ENCODE data around the gene NDC80.

NDC80 gene

GRCh38 chr18:2572171-2572569 lies 813 bp downstream of the NDC80 start:
- Histone ChIP-seq H3K27ac (ENCODE audit: low read length) (peak overlapping the region; percentile 85; the same call in 1 of the 2 replicates), H3K27me3 (replicated peaks; ENCODE audit: insufficient read depth, low read length) (no peaks in the 10 kb centered on the region), H3F3A (ENCODE audit: insufficient read depth, low read length) (no peaks in the 10 kb centered on the region), H3K79me2 (ENCODE audit: low read length) (peaks cover 87% of the 10 kb centered on the region), H2AFZ (ENCODE audit: low read length) (peak overlapping the region; percentile 93), H3K9me2 (replicated peaks; ENCODE audit: insufficient read depth, low read length) (no peaks in the 10 kb centered on the region), H3K36me3 (replicated peaks; ENCODE audit: insufficient read depth, low read length) (peaks cover 6% of the 10 kb centered on the region; the same call in 1 of the 2 replicates), H3K9me3 (replicated peaks; ENCODE audit: insufficient read depth, low read length) (no peaks in the 10 kb centered on the region), H3K9ac (ENCODE audit: low read length) (peak overlapping the region; percentile 98), H3K4me3 (ENCODE audit: low read length) (peak overlapping the region; percentile 87), H3K4me1 (ENCODE audit: low read length) (peaks cover 12% of the 10 kb centered on the region), H3K4me2 (ENCODE audit: low read depth, low read length) (peak overlapping the region; percentile 86), H4K20me1 (ENCODE audit: insufficient read depth, low read length) (no peaks in the 10 kb centered on the region)
- DNase-seq, result peak; percentile 36
- TF ChIP-seq EZH2phosphoT487 (IDR thresholded peaks at IDR 0.05; ENCODE audit: low read length), result no peak
- no peak for TF ChIP-seq CTCF (IDR thresholded peaks at IDR 0.05; ENCODE audit: low read length)
- no peak for TF ChIP-seq EZH2 (optimal IDR thresholded peaks at IDR 0.05; ENCODE audit: low read depth, low read length)

GRCh38 chr18:2572892-2573291 lies 1.5 kb downstream of the NDC80 start:
- H2AFZ ChIP-seq (ENCODE audit: low read length), result 0 out of 2 replicates have a peak overlapping the region, but pooled peaks have one; percentile 93
- TF ChIP-seq CTCF (IDR thresholded peaks at IDR 0.05; ENCODE audit: low read length) (no peak), EZH2phosphoT487 (IDR thresholded peaks at IDR 0.05; ENCODE audit: low read length) (no peak), EZH2 (optimal IDR thresholded peaks at IDR 0.05; ENCODE audit: low read depth, low read length) (no peak)

GRCh38 chr18:2573408-2573807 lies 2.1 kb downstream of the NDC80 start:
- Histone ChIP-seq H3K4me1 (ENCODE audit: low read length) (peaks cover 12% of the 10 kb centered on the region), H4K20me1 (ENCODE audit: insufficient read depth, low read length) (no peaks in the 10 kb centered on the region), H3F3A (ENCODE audit: insufficient read depth, low read length) (no peaks in the 10 kb centered on the region), H3K27ac (ENCODE audit: low read length) (no peak overlapping the region), H2AFZ (ENCODE audit: low read length) (no peak overlapping the region), H3K27me3 (replicated peaks; ENCODE audit: insufficient read depth, low read length) (no peaks in the 10 kb centered on the region), H3K9me2 (replicated peaks; ENCODE audit: insufficient read depth, low read length) (no peaks in the 10 kb centered on the region), H3K9ac (ENCODE audit: low read length) (peak overlapping the region; percentile 98; the same call in 1 of the 2 replicates), H3K4me2 (ENCODE audit: low read depth, low read length) (peak overlapping the region; percentile 86), H3K9me3 (replicated peaks; ENCODE audit: insufficient read depth, low read length) (no peaks in the 10 kb centered on the region), H3K79me2 (ENCODE audit: low read length) (peaks cover 84% of the 10 kb centered on the region), H3K4me3 (ENCODE audit: low read length) (peak overlapping the region; percentile 87), H3K36me3 (replicated peaks; ENCODE audit: insufficient read depth, low read length) (peaks cover 16% of the 10 kb centered on the region)
- DNase-seq, result no peak
- TF ChIP-seq EZH2phosphoT487 (IDR thresholded peaks at IDR 0.05; ENCODE audit: low read length) (no peak), EZH2 (optimal IDR thresholded peaks at IDR 0.05; ENCODE audit: low read depth, low read length) (no peak), CTCF (IDR thresholded peaks at IDR 0.05; ENCODE audit: low read length) (no peak)

More at GRCh38 chr18:2572892-2573291, 1.5 kb downstream of the NDC80 start:
- no peak overlapping the region for H3K27ac ChIP-seq (ENCODE audit: low read length)
- no peaks in the 10 kb centered on the region for H3K9me3 ChIP-seq (replicated peaks; ENCODE audit: insufficient read depth, low read length)
- no peaks in the 10 kb centered on the region for H3F3A ChIP-seq (ENCODE audit: insufficient read depth, low read length)
- no peaks in the 10 kb centered on the region for H3K27me3 ChIP-seq (replicated peaks; ENCODE audit: insufficient read depth, low read length)
- H3K9me2 ChIP-seq (replicated peaks; ENCODE audit: insufficient read depth, low read length), result no peaks in the 10 kb centered on the region
- H3K4me2 ChIP-seq (ENCODE audit: low read depth, low read length), result peak overlapping the region; percentile 86
- DNase-seq, result no peak
- peaks cover 11% of the 10 kb centered on the region for H3K36me3 ChIP-seq (replicated peaks; ENCODE audit: insufficient read depth, low read length)
- peak overlapping the region; percentile 87 for H3K4me3 ChIP-seq (ENCODE audit: low read length)
- peaks cover 87% of the 10 kb centered on the region for H3K79me2 ChIP-seq (ENCODE audit: low read length)
- no peaks in the 10 kb centered on the region for H4K20me1 ChIP-seq (ENCODE audit: insufficient read depth, low read length)
- H3K9ac ChIP-seq (ENCODE audit: low read length), result peak overlapping the region; percentile 98; the same call in 1 of the 2 replicates
- H3K4me1 ChIP-seq (ENCODE audit: low read length), result peaks cover 12% of the 10 kb centered on the region
